K562 (cell line): ENCODE results near the gene PSMD1. TPM values are rescaled to one million over a fixed set of nuclear protein-coding genes. Genes with fewer than 3 reads are reported as not detected.
A peak's percentile ranks its signal among the peaks of the same experiment; 100 is the strongest.

Source experiments
- CBX2 ChIP-seq: fragments of 200-600 bp; sonication (generic); IDR thresholded peaks from one replicate; pipeline ENCODE4 v1.6.1; 2012; ENCODE audit warnings: mild to moderate bottlenecking, low read length, inconsistent platforms; ENCODE audit not compliant: insufficient read depth, poor library complexity, severe bottlenecking
- CGGBP1 ChIP-seq: fragments of 250-450 bp; sonication (Bioruptor Pico); IDR thresholded peaks from 2 replicates; pipeline ENCODE4 v1.9.0; 2021; ENCODE audit warnings: mild to moderate bottlenecking
- CXXC5 ChIP-seq: fragments of 250-450 bp; sonication (Bioruptor Pico); IDR thresholded peaks from 2 replicates; pipeline ENCODE4 v1.8.0; 2022; ENCODE audit warnings: inconsistent platforms, mild to moderate bottlenecking, moderate library complexity
- DIDO1 ChIP-seq: fragments of 450-650 bp; IDR thresholded peaks from 2 replicates; pipeline ENCODE4 v1.6.1; 2016; ENCODE audit warnings: low read depth, missing biosample characterization, missing genetic modification characterization
- ERF ChIP-seq: fragments of 450-650 bp; formaldehyde crosslinking; IDR thresholded peaks from 2 replicates; pipeline ENCODE4 v1.4.0; 2020; ENCODE audit warnings: mild to moderate bottlenecking, mixed read lengths
- ETS2 ChIP-seq: IDR thresholded peaks from 2 replicates; pipeline ENCODE4 v1.6.1; 2016; ENCODE audit warnings: borderline replicate concordance, missing genetic modification characterization, mild to moderate bottlenecking, moderate library complexity, missing compliant biosample characterization; ENCODE audit not compliant: poor library complexity, severe bottlenecking
- FOXK2 ChIP-seq, 2 experiments: fragments of 450-650 bp; IDR thresholded peaks in 1 of 2; conservative IDR thresholded peaks in 1 of 2; 2 replicates each; pipeline ENCODE4 v1.6.1; 2016; ENCODE audit warnings: low read depth in 2 of 2, mild to moderate bottlenecking in 1 of 2
- JUNB ChIP-seq: fragments of 450-650 bp; formaldehyde crosslinking; conservative IDR thresholded peaks from 2 replicates; pipeline ENCODE4 v1.4.0; 2020; ENCODE audit warnings: mild to moderate bottlenecking
- NR2C2 ChIP-seq, 2 experiments: fragments of 200-800 bp in 1 of 2; sonication (Bioruptor generic) in 1 of 2; sonication (generic) in 1 of 2; formaldehyde crosslinking in 1 of 2; IDR thresholded peaks; 2 replicates each; pipeline versions ENCODE4 v1.6.1 to v1.8.0; 2016 to 2022; ENCODE audit warnings: mild to moderate bottlenecking in 1 of 2, missing compliant biosample characterization in 1 of 2, missing genetic modification characterization in 1 of 2, missing genetic modification reagents in 1 of 2
- NUFIP1 ChIP-seq: fragments of 450-650 bp; IDR thresholded peaks from 2 replicates; pipeline ENCODE4 v1.6.1; 2018; ENCODE audit not compliant: partially characterized antibody
- POLR2B ChIP-seq: fragments of 450-650 bp; IDR thresholded peaks from 2 replicates; pipeline ENCODE4 v1.6.1; 2018; ENCODE audit warnings: low read depth; ENCODE audit not compliant: partially characterized antibody
- SAP30 ChIP-seq: fragments of 200-600 bp; sonication (generic); IDR thresholded peaks from 2 replicates; pipeline ENCODE4 v1.6.1; 2012; ENCODE audit warnings: borderline replicate concordance, low read depth, mild to moderate bottlenecking, moderate library complexity, low read length, control low read depth, inconsistent platforms; ENCODE audit not compliant: insufficient read depth, poor library complexity, severe bottlenecking
- TFAP4 ChIP-seq: sonication (generic); formaldehyde crosslinking; IDR thresholded peaks from 2 replicates; pipeline ENCODE4 v1.8.0; 2022; ENCODE audit warnings: missing genetic modification reagents, mild to moderate bottlenecking, moderate library complexity, borderline replicate concordance
- USF2 ChIP-seq: sonication (generic); formaldehyde crosslinking; IDR thresholded peaks from 2 replicates; pipeline ENCODE4 v1.5.0; 2020; ENCODE audit warnings: missing genetic modification reagents
- YY1 ChIP-seq, 3 experiments: IDR thresholded peaks; 2 replicates each; pipeline ENCODE4 v1.6.1; 2011; ENCODE audit warnings: low read length in 2 of 3, mild to moderate bottlenecking in 2 of 3, moderate library complexity in 2 of 3, borderline replicate concordance in 1 of 3, control low read depth in 1 of 3, low read depth in 1 of 3; ENCODE audit not compliant: insufficient read depth in 3 of 3, insufficient replicate concordance in 2 of 3, control insufficient read depth in 1 of 3, insufficient read length in 1 of 3; ENCODE audit errors: extremely low read depth in 1 of 3
- ZNF444 ChIP-seq: fragments of 250-450 bp; sonication (Bioruptor Pico); IDR thresholded peaks from 2 replicates; pipeline ENCODE4 v1.4.0; 2020; ENCODE audit warnings: mild to moderate bottlenecking, moderate library complexity
- ZNF717 ChIP-seq: fragments of 250-450 bp; sonication (Bioruptor Pico); IDR thresholded peaks from 2 replicates; pipeline ENCODE4 v1.5.0; 2021
- polyA plus RNA-seq, 8 experiments: library from polyadenylated mRNA; depleted of rRNA in 4 of 8; stranded (reverse) in 5 of 8; unstranded in 3 of 8; fragments of >200 nt; fragmentation: Nextera tagmentation in 2 of 8; fragmentation: Illumina TruSeq in 1 of 8; extraction: Ambion mirVana in 2 of 8; extraction: Trizol in 1 of 8; gene quantifications; 2 replicates each; pipeline versions ENCODE4 v1.2.1 to v1.2.3, GENCODE V29; 2011 to 2014; ENCODE audit warnings: inconsistent platforms in 1 of 8, missing spikeins in 1 of 8
- total RNA-seq, 7 experiments: library from RNA; depleted of rRNA in 6 of 7; stranded (reverse); fragments of >200 nt in 6 of 7; fragmentation: Illumina TruSeq in 2 of 7; extraction: Trizol in 2 of 7; gene quantifications; 2 replicates each; pipeline versions ENCODE4 v1.2.1 to v1.2.3, GENCODE V29; 2011 to 2021; ENCODE audit warnings: low replicate concordance in 1 of 7
- TF ChIP-seq, protein P1 (sequence below), 2 experiments: IDR thresholded peaks; 2 replicates each; pipeline ENCODE4 v1.6.1; 2012; ENCODE audit warnings: improper control_type of control experiment in 2 of 2, low read depth in 2 of 2, low read length in 2 of 2, borderline replicate concordance in 1 of 2

The PSMD1 gene
- total and polyA plus RNA-seq, 9 of the 15 experiments (the other 6 are each of a cell fraction or from before 2014, with no cell fraction given), result 100 to 257 (median 147) TPM

- TF ChIP-seq, protein P1, sequence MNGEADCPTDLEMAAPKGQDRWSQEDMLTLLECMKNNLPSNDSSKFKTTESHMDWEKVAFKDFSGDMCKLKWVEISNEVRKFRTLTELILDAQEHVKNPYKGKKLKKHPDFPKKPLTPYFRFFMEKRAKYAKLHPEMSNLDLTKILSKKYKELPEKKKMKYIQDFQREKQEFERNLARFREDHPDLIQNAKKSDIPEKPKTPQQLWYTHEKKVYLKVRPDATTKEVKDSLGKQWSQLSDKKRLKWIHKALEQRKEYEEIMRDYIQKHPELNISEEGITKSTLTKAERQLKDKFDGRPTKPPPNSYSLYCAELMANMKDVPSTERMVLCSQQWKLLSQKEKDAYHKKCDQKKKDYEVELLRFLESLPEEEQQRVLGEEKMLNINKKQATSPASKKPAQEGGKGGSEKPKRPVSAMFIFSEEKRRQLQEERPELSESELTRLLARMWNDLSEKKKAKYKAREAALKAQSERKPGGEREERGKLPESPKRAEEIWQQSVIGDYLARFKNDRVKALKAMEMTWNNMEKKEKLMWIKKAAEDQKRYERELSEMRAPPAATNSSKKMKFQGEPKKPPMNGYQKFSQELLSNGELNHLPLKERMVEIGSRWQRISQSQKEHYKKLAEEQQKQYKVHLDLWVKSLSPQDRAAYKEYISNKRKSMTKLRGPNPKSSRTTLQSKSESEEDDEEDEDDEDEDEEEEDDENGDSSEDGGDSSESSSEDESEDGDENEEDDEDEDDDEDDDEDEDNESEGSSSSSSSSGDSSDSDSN (IDR thresholded peaks at IDR 0.05; ENCODE audit: borderline replicate concordance in 1 of 2, low read depth in 2 of 2, low read length in 2 of 2), result 0 out of 4 replicates have a peak, but pooled peaks of 1 of the 2 experiments have one; percentile 58
- no peak for TF ChIP-seq CGGBP1 (CRISPR knock-in tag)
- TF ChIP-seq POLR2B, result peak; percentile 64
- TF ChIP-seq FOXK2 (conservative IDR thresholded peaks at IDR 0.05 in 1 of 2, IDR thresholded peaks at IDR 0.05 in 1 of 2; ENCODE audit: low read depth in 2 of 2), result peak; percentile 35 to 49; a peak in 1 of 4 replicates
- TF ChIP-seq ZNF444 (CRISPR knock-in tag), result no peak
- 0 out of 2 replicates have a peak, but pooled peaks have one; percentile 31 for TF ChIP-seq CXXC5
- no peak for TF ChIP-seq ERF
- TF ChIP-seq ZNF717 (CRISPR knock-in tag), result no peak
- TF ChIP-seq USF2 (CRISPR knock-in tag), result no peak
- no peak for TF ChIP-seq CBX2
- peak; percentile 68 to 93 (median 90) for TF ChIP-seq YY1 (IDR thresholded peaks at IDR 0.05; ENCODE audit: borderline replicate concordance in 1 of 3, control insufficient read depth in 1 of 3, extremely low read depth in 1 of 3, insufficient read depth in 3 of 3, insufficient read length in 1 of 3, insufficient replicate concordance in 2 of 3, low read depth in 1 of 3, low read length in 2 of 3)
- TF ChIP-seq NR2C2 (CRISPR knock-in tag; IDR thresholded peaks at IDR 0.05), result no peak
- TF ChIP-seq NR2C2 (tag; IDR thresholded peaks at IDR 0.05), result peak; percentile 45; the same call in 1 of the 2 replicates
- TF ChIP-seq TFAP4, result peak; percentile 47
- no peak for TF ChIP-seq SAP30
- TF ChIP-seq DIDO1, result peak; percentile 80; the same call in 1 of the 2 replicates
- TF ChIP-seq JUNB, result no peak
- TF ChIP-seq ETS2 (tag), result no peak
- no peak for TF ChIP-seq NUFIP1
Observed at GRCh38 chr2:231056453-231057416, at the start of gene PSMD1 (continued).
